ENCODE data around the gene ARHGAP8. TPM values are rescaled to one million over a fixed set of nuclear protein-coding genes. Genes with fewer than 3 reads are reported as not detected.

ARHGAP8 gene
- total RNA-seq, 2 donors from 2014 or later, result 12.2 to 15.2 TPM

DNA sequence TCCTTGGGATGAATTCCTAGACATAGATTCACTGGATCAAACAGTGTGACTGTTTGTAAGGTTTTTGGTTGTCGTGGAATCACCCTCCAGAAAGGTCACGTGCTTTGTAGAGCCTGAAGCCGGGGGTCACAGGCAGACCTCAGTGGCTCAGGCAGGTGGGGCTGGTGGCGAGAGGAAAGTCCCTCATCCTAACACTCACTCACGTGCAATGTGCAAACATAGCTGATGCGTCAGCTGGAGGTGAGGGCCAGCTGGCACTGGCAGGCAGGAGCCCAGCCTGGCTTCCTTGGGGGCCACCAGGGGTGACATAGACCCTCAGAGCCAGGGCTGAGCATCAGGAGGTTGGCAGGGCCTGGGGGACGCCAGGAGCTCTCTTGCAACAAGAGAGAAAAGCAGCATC lies 90.0 kb downstream of the ARHGAP8 start:
- WGBS, 2 donors, result 81 to 87% methylated on average over 7 of the region's 7 CpGs
- no peak for ATAC-seq

DNA sequence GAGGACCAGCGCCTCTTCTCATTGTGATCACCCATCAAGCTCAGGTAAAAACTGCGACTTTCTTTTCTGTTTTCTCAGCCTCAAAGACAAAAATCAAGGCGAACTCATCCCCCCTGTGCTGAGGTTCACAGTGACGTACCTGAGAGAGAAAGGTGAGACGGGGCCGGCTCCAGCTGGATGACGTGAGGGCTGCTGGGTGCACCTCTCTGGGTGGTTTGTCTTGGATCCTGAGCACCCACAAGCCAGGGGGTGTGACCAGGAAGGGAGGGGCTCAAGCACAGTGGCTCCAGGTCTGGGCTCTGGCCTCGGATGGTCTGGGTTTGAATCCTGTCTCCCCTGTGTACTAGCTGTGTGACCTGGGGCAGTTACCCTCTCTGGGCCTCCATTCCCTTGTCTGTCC lies 92.8 kb downstream of the ARHGAP8 start:
- Histone ChIP-seq H3K4me1 (no peaks in the 10 kb centered on the region), H3K36me3 (replicated peaks in 1 of 2; ENCODE audit: insufficient read depth in 1 of 2, low read depth in 2 of 2) (peaks cover 0 to 3% of the 10 kb centered on the region in 2 donors), H3K27ac (no peak overlapping the region), H3K27me3 (no peaks in the 10 kb centered on the region), H3K4me3 (no peak overlapping the region), H3K9me3 (no peaks in the 10 kb centered on the region)
- TF ChIP-seq POLR2A (IDR thresholded peaks at IDR 0.05) (no peak), CTCF (IDR thresholded peaks at IDR 0.05) (no peak)
- intact Hi-C loops (cut with DNase I), result no loop called here
- DNase-seq (no peak), ATAC-seq (no peak)
- WGBS, 2 donors, result 92 to 100% methylated on average over 8 of the region's 8 CpGs

More for the DNA sequence above, 90.0 kb downstream of the ARHGAP8 start:
- Histone ChIP-seq H3K4me1 (no peaks in the 10 kb centered on the region), H3K27ac (no peak overlapping the region), H3K36me3 (replicated peaks in 1 of 2; ENCODE audit: insufficient read depth in 1 of 2, low read depth in 2 of 2) (no peaks in the 10 kb centered on the region), H3K4me3 (no peak overlapping the region), H3K27me3 (no peaks in the 10 kb centered on the region), H3K9me3 (no peaks in the 10 kb centered on the region)
- intact Hi-C loops (cut with DNase I), result no loop called here
- TF ChIP-seq POLR2A (IDR thresholded peaks at IDR 0.05) (no peak), CTCF (IDR thresholded peaks at IDR 0.05) (no peak)
- DNase-seq, result no peak

DNA sequence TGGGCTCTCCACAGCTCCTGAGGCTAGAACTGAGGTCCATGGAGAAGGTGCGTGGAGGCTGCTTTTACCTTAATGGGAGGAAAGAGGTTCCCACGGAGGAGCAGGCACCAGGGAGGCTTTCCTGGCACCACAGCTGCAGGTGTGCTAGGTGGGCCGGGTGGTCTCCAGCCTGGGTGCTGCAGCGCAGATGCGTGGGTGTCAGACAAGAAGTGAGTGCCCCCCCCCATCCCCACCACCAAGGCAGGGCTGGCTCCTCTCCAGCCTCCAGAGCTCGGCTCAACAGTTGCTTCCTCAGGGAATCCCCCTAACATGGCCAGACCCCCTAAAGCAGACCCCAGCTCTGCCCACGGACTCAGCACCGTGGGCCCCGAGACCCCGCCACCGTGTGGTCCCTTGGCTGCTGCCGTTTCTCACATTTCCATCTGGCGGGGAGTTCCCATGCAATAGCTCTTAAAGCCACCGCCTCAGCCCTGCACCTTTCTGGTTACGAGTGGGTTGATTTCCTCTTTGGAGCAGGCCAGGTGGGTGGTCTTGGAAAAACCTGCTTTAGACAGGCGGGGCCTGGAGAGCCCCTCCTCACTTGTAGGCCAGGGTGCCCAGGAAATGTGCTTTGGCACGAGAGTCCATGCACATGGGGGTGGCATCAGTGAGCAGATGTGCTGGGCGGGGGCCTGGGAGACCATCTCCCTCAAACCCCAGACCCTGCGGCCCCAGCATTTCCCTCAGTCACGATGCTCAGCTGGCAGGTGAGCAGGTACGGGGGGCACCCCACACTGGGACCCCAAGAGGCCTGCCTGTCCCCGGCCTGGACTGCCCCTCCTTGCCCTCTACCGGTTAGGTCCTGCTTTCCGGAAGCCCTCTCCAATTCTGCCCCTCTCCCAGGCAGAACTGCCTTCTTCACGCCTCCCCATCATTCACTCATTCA lies 93.7 kb downstream of the ARHGAP8 start:
- H3K27me3 ChIP-seq, result no peaks in the 10 kb centered on the region
- intact Hi-C loops (cut with DNase I), result no loop called here
- no peak for DNase-seq
- H3K36me3 ChIP-seq (replicated peaks in 1 of 2; ENCODE audit: insufficient read depth in 1 of 2, low read depth in 2 of 2), result peaks cover 0 to 3% of the 10 kb centered on the region in 2 donors
- no peak for ATAC-seq
- whole genome bisulfite sequencing, 2 donors, result 92 to 95% methylated on average over 23 of the region's 25 CpGs
- no peak overlapping the region for H3K27ac ChIP-seq
- no peaks in the 10 kb centered on the region for H3K4me1 ChIP-seq
- H3K9me3 ChIP-seq, result no peaks in the 10 kb centered on the region
- TF ChIP-seq POLR2A (IDR thresholded peaks at IDR 0.05) (no peak), CTCF (IDR thresholded peaks at IDR 0.05) (no peak)
- H3K4me3 ChIP-seq, result no peak overlapping the region

DNA sequence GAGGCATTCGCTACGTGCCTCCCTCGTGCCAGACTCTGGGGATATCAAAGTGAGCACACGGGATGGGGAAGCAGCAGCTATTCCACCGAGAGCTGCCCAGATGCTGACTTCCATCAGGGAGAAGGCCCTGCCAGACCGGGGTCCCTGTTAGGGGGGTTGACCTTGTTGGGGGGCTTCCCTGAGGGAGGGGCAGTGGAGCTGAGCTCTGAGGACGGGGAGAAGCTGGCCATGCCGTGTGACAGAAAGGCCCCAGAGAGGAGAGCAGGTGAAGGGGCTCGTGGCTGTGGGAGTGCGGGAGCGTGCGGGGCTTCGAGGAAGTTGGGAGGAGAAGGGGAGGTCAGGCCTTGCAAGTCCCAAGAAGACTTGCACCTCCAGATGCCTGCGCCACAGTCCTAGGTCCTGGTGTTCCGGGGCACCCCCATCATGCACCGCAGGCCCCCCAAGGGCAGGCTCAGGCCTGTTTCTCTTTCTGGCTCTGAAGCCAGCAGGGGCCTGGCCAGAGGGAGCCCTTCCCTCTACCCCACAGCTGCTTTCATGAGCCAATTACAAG lies 94.4 kb downstream of the ARHGAP8 start:
- Histone ChIP-seq H3K9me3 (no peaks in the 10 kb centered on the region), H3K36me3 (replicated peaks in 1 of 2; ENCODE audit: insufficient read depth in 1 of 2, low read depth in 2 of 2) (peaks cover 0 to 3% of the 10 kb centered on the region in 2 donors), H3K4me3 (no peak overlapping the region), H3K27me3 (no peaks in the 10 kb centered on the region), H3K27ac (no peak overlapping the region), H3K4me1 (no peaks in the 10 kb centered on the region)
- WGBS, 2 donors, result 92 to 94% methylated on average over 11 to 12 of the region's 16 CpGs
- ATAC-seq (no peak), DNase-seq (no peak)
- TF ChIP-seq CTCF (IDR thresholded peaks at IDR 0.05) (no peak), POLR2A (IDR thresholded peaks at IDR 0.05) (no peak)
- intact Hi-C loops (cut with DNase I), result no loop called here

Data from body of pancreas (tissue), 4 donors.